LHCN-M2 (cell line): ENCODE results near the gene STX18. TPM values are rescaled to one million over a fixed set of nuclear protein-coding genes. Genes with fewer than 3 reads are reported as not detected.
"Not testable (repeated sequence)": the region's sequence is repeated elsewhere in the genome, so short reads cannot be mapped to it uniquely, and the experiment has no call there.

Experiments
- DNase-seq: peaks from one replicate; pipeline ENCODE4 v3.0.0-alpha.2; 2012; ENCODE audit warnings: low read depth
- polyA plus RNA-seq: library from polyadenylated mRNA; unstranded; fragments of >200 nt; gene quantifications from one replicate; pipeline ENCODE4 v1.2.1, GENCODE V29; 2012; ENCODE audit warnings: missing spikeins
- total RNA-seq: library from RNA; depleted of rRNA; stranded (reverse); fragments of >200 nt; gene quantifications from 2 replicates; pipeline ENCODE4 v1.2.3, GENCODE V29; 2014; rRNA removed

STX18 gene
- 22.7 and 29.2 TPM in 2 replicates for total RNA-seq
- 17.5 TPM for polyA plus RNA-seq

GRCh38 chr4:4541661-4542570 is at the start of gene STX18:
TSS of gene STX18 (minus strand) at chr4:4542048. CDS start at chr4:4541964, 84 bp downstream.
- peak; percentile 74 for DNase-seq

GRCh38 chr4:4591071-4591470 is 49.2 kb upstream of the STX18 start:
- no peak for DNase-seq

- no peak for DNase-seq
Measured at GRCh38 chr4:4590546-4590945, 48.7 kb upstream of the STX18 start.

GRCh38 chr4:4585012-4585670 is 43.3 kb upstream of the STX18 start:
- DNase-seq, result peak; percentile 65

GRCh38 chr4:4583606-4584005 is 41.8 kb upstream of the STX18 start:
- no peak for DNase-seq

- no peak for DNase-seq
Measured at GRCh38 chr4:4582653-4583052, 40.8 kb upstream of the STX18 start.

GRCh38 chr4:4580494-4580893 is 38.6 kb upstream of the STX18 start:
- DNase-seq, result no peak

- DNase-seq, result peak; percentile 74
Measured at GRCh38 chr4:4578981-4579380, 37.1 kb upstream of the STX18 start.

- no peak for DNase-seq
Measured at GRCh38 chr4:4577359-4577875, 35.6 kb upstream of the STX18 start.

GRCh38 chr4:4575284-4576211 is 33.7 kb upstream of the STX18 start:
- DNase-seq, result peak; percentile 34

- peak; percentile 57 for DNase-seq
Measured at GRCh38 chr4:4574792-4575191, 32.9 kb upstream of the STX18 start.

GRCh38 chr4:4574052-4574451 is 32.2 kb upstream of the STX18 start:
- DNase-seq, result no peak

GRCh38 chr4:4572821-4573220 is 31.0 kb upstream of the STX18 start:
- no peak for DNase-seq

- not testable (repeated sequence) for DNase-seq
Measured at GRCh38 chr4:4569861-4570260, 28.0 kb upstream of the STX18 start.

GRCh38 chr4:4568806-4569427 is 27.1 kb upstream of the STX18 start:
- no peak for DNase-seq

- not testable (repeated sequence) for DNase-seq
Measured at GRCh38 chr4:4566359-4566758, 24.5 kb upstream of the STX18 start.

- no peak for DNase-seq
Measured at GRCh38 chr4:4564522-4564921, 22.7 kb upstream of the STX18 start.

GRCh38 chr4:4560642-4561041 is 18.8 kb upstream of the STX18 start:
- DNase-seq, result no peak

GRCh38 chr4:4560136-4560535 is 18.3 kb upstream of the STX18 start:
- no peak for DNase-seq

- peak; percentile 24 for DNase-seq
Measured at GRCh38 chr4:4559596-4559995, 17.7 kb upstream of the STX18 start.

GRCh38 chr4:4558881-4559280 is 17.0 kb upstream of the STX18 start:
- DNase-seq, result no peak
